NCI-H526 (cell line): ENCODE results near the gene SLC19A2.
"Not testable (repeated sequence)": the region's sequence is repeated elsewhere in the genome, so short reads cannot be mapped to it uniquely, and the experiment has no call there.

Source experiments
- DNase-seq, 2 experiments: peaks; one replicate each; lab custom pipeline; 2025; lab: John Stamatoyannopoulos, UW

SLC19A2 gene, protein sequence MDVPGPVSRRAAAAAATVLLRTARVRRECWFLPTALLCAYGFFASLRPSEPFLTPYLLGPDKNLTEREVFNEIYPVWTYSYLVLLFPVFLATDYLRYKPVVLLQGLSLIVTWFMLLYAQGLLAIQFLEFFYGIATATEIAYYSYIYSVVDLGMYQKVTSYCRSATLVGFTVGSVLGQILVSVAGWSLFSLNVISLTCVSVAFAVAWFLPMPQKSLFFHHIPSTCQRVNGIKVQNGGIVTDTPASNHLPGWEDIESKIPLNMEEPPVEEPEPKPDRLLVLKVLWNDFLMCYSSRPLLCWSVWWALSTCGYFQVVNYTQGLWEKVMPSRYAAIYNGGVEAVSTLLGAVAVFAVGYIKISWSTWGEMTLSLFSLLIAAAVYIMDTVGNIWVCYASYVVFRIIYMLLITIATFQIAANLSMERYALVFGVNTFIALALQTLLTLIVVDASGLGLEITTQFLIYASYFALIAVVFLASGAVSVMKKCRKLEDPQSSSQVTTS

DNA sequence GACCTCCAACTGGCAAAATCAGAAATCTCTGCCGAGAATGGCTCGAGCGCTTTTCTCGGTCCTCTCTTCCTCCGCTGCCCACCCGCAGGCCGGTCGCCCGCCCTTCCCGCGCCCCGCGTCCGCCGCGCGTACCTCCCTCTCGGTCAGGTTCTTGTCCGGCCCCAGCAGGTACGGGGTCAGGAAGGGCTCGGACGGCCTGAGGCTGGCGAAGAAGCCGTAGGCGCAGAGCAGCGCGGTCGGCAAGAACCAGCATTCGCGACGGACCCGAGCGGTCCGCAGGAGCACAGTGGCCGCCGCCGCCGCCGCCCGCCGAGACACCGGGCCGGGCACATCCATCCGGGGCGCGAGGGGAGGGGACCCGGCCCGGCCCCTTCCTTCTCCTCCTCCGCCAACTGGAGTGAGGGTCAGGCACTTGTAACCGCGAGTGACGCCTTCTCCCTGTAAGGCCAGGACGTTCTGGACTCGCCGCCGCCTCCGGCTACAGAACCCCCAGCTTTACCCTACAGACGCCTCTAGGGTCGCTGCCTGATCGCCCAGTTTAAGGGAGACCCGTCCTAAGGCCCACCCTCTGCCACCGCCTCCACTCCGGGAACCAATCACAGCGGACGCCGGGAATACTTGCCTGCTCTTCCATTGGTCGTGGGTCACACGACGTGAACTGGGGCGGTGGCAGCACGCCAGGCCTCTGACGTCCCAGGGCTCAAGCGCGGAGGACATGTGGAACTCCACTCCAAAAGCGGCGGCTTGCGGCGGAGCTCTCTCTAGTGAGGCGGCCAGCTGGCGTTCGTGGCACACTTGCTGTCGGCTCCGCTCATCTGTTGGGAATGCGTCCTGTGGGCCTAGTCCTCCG lies at the start of gene SLC19A2:
TSS of gene SLC19A2 (minus strand) at position 514 of the 850 bp plus-strand sequence. CDS start at position 336, 178 bp downstream.
- DNase-seq: peak; percentile 100

DNA sequence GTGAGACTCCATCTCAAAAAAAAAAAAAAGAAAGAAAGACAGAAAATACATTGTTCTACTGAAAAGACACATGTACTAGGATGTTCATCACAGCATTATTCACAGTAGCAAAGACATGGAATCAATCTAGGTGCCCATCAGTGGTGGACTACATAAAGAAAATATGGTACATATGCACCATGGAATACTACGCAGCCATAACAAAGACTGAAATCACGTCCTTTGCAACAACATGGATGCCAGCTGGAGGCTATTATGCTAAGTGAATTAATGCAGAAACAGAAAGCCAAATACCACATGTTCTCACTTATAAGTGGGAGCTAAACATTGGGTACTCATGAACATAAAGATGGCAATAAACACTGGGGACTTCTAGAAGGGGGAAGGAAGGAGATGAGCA lies 48.9 kb upstream of the SLC19A2 start:
- DNase-seq: no peak

DNA sequence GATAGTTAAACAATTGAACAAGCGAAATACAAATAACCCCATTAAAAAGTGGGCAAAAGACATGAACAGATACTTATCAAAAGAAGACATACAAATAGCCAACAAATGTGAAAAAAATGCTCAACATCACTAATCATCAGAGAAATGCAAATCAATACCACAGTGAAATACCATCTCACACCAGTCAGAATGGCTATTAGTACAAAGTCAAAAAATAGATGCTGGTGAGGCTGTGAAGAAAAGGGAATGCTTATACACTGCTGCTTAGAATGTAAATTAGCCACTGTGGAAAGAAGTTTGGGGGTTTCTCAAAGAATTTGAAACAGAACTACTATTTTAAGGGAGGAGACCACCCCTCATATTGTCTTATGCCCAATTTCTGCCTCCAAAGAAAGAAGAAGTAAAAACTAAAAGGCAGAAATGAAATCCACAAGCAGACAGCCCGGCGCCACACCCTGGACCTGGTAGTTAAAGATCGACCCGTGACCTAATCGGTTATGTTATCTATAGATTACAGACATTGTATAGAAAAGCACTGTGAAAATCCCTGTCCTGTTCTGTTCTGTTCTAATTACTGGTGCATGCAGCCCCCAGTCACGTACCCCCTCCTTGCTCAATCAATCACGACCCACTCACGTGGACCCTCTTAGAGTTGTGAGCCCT lies 47.9 kb upstream of the SLC19A2 start:
- not testable (repeated sequence) for DNase-seq

DNA sequence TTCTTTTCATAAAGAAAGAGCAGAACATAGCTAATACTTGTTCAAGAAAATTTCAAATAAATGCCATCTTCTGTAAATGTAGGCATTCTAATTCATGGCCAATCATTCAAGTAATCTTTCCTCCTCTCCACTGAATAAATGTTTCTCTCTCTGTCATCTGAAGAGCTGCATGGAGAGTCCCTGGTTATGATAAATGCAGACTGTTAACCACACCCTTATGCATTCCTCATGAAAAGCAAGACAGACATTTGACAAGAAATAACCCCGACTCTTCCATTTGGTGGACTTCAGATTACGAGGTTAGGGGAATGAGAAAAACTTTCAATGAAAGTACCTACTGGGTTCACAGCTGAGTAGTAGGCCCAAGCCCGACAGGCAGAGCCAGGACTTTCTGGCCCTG lies 44.7 kb upstream of the SLC19A2 start:
- DNase-seq: no peak

DNA sequence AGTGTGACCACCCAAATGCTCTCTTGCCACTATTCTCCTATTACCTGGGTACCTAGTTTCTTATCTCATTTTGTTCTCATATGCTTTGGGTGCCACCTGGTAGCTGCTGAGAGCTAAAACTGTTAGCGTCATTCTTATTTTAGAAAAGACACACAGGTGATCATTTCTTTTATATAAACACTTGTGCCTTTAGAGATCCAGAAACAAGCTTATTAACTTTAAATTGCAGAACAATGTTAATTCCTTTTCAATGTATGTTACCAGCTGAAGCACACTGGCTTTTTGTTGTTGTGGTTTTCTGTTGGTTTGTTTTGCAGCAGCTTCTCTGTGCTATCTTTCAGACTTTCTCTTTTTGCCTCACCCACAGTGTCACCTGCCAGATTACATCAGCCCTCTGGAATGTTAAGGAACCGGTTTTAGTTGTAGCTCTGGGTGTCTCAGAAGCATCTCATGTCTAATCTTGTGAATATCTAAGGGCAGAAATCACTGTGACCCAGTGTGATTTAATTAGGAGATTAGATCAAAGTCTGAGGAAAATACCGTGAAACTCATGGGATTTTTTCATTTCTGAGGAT lies 43.4 kb upstream of the SLC19A2 start:
- DNase-seq: peak; percentile 50 to 61

GRCh38 chr1:169528215-169529067 lies 42.7 kb upstream of the SLC19A2 start:
- DNase-seq: no peak

DNA sequence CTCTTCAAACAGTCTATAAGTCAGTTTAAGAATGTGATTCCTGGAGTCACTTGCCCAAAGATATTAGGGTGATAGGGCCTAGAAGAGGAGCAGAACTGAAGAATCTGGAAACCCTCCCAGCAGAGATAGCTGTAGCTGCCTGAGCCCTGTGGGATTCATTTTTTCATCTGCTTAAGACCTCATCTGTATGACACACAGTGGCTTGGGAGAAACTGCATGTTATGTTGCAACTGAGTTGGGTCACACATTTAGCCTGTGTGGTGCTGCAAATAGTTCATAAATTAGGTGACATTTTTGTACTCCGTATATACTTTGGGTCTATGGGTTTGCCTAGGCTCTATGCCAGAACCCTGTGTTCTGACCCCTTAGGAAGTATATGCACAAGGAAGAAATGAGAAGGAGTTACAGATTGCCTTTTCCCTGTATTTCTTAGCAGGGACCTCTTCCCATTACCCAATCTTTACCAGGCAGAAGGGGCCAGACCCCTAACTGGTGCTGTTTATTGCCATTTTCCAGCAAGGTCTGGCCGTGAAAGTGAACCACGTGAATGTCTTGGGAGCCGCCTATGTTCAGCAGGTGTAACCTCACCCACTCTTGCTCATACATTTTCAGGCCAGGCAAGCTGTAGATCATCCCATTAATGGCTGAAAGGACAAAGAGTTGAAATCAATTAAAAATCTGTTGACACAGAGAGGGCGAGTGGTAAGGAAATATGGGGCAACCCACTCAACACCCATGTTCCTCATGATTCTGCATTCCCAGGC lies 41.9 kb upstream of the SLC19A2 start:
- DNase-seq: no peak

- DNase-seq: no peak
Observed at GRCh38 chr1:169527001-169527400, 41.3 kb upstream of the SLC19A2 start.

DNA sequence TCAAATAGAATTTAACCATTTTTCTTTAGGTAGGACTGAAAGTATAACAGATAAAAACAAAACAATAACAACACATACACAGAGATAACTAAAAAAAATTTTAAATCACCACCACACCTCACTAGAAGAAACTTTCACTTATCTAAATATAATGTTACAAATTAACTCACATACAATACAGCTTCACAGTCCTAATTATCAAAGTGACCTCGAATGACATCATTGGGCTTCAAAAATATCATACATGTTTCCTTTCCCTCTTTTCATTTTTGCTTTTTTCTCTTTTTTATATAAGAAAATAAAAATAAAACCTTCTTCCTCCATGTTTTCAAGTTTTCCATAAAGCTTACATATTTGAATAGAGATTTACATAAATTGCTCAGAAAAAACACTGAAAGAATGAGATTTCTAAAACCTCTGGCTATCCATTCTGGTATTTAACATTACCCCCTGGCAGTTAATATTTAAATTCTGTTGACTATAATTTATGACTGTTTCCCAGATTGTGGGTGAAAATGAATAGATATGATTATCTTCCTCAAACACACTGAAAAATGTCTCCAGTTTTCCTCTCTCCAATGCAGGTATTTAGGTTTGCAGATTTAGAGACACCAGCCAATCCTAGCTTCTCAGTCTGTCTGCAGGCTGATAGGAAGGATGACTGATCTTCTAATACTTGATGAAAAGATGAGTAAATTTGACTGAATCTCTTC lies 40.5 kb upstream of the SLC19A2 start:
- no peak for DNase-seq

- no peak for DNase-seq
Observed at GRCh38 chr1:169525391-169525790, 39.6 kb upstream of the SLC19A2 start.

GRCh38 chr1:169523904-169524303 lies 38.2 kb upstream of the SLC19A2 start:
- no peak for DNase-seq

- DNase-seq: no peak
Observed at GRCh38 chr1:169521226-169521625, 35.5 kb upstream of the SLC19A2 start.

DNA sequence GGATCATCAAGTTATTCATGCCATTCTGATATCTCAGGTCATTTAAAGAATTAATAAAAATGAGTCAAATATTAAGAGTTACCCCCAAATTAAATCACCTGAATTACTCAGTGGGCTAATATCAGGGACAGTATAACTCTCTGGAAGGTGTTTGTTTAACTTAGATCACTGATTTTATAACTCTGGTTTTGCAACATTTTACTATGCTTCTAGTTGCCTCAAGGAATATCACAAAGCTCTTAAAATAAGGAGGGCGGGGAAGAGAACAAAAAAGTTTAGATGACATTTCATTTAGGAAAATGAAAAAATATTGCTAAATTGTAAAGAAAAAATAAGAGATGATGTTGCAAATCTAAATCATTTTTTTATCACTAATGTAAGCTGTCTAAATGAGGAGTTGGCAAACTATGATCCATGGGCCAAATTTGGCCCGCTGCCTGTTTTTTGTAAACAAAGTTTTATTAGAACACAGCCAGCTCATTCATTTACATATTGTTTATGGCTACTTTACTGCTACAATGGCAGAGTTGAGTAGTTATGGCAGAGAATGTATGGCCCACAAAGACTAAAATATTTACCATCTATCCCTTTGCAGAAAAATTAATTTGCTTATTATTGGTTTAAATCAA lies 31.9 kb upstream of the SLC19A2 start:
- no peak for DNase-seq

GRCh38 chr1:169515641-169516040 lies 29.9 kb upstream of the SLC19A2 start:
- DNase-seq: no peak

- DNase-seq: no peak
Observed at GRCh38 chr1:169514566-169515270, 29.0 kb upstream of the SLC19A2 start.

DNA sequence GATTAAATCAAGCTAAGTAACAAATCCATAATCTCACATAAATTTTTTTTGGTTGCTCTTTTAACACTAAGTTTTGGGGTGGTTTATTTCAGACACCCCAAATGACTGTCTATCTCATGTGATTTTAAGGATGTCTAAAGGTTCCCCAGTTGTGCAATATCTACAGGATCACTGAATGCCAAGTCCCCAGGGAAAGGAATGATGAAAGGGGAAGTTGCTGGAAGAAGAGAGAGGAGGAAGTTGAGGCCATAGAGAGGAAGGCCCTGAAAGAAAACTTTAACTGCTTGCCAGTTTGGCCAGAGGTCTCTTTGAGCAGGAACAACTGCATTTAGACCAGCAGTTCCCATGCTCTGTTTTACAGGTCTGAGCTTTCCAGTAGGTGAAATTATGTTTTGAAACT lies 27.5 kb upstream of the SLC19A2 start:
- DNase-seq: no peak

DNA sequence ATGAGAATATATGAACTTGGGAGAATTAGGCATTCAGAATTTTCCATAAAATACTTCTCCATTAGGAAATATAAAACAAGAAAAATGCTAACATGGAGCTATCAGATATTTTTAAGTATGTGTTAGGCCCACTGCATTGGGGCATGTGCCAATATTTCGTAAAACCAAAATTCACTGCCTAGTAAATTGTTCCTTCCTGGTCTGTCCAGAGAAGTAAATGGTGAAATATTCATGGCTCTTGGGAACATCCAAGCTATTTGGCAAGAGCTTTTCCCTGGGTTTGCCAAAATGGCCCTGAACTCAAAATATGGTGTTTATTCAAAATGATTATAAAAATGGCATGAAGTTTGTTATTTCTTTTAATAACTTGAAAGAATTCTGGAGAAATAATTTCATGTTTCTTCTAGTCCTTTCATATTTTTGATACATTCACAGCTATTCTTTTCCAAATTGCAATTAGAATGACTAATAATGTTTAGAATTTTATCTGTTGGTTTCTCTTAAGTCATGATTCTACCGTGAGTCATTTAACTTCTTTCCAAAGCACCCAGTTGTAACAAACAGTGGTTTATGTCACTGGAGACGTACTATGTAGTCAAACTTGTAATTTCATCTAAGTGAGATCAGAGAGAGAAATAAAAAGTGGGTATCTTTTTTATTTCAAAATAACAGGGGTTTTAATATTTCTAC lies 25.7 kb upstream of the SLC19A2 start:
- no peak for DNase-seq

GRCh38 chr1:169510060-169510459 lies 24.3 kb upstream of the SLC19A2 start:
- DNase-seq: no peak
